Gastroesophageal sphincter (tissue), 3 donors: Measurements from ENCODE around the gene SNCA.

Experiments used
- CTCF ChIP-seq, 4 experiments: fragments of 200-600 bp in 2 of 4; fragments of 450-650 bp in 2 of 4; sonication (generic) in 1 of 4; IDR thresholded peaks; one replicate each; pipeline ENCODE4 v1.5.1; 2017 to 2019; ENCODE audit warnings: antibody characterized with exemption in 4 of 4, mild to moderate bottlenecking in 2 of 4, moderate library complexity in 2 of 4
- EP300 ChIP-seq: sonication (generic); formaldehyde crosslinking; IDR thresholded peaks from one replicate; pipeline ENCODE4 v1.6.1; 2017; ENCODE audit warnings: antibody characterized with exemption, mild to moderate bottlenecking
- POLR2A ChIP-seq, 2 donors: fragments of 450-650 bp; IDR thresholded peaks; one replicate each; pipeline ENCODE4 v1.6.1; 2017; ENCODE audit warnings: antibody characterized with exemption in 2 of 2, mild to moderate bottlenecking in 2 of 2, moderate library complexity in 1 of 2
- POLR2AphosphoS5 ChIP-seq: sonication (generic); formaldehyde crosslinking; IDR thresholded peaks from one replicate; pipeline ENCODE4 v1.6.1; 2017; ENCODE audit warnings: antibody characterized with exemption

- TF ChIP-seq CTCF (IDR thresholded peaks at IDR 0.05): no peak
- TF ChIP-seq POLR2AphosphoS5: no peak
- no peak for TF ChIP-seq EP300
- TF ChIP-seq POLR2A (IDR thresholded peaks at IDR 0.05): no peak
These were observed 155.3 kb downstream of the SNCA start for GRCh38 chr4:89681671-89682070.
